NT2/D1 (cell line): ENCODE measurements around the gene CORO2A.

Source experiments
- SUZ12 ChIP-seq: IDR thresholded peaks from 2 replicates; pipeline ENCODE4 v1.6.1; 2011; ENCODE audit not compliant: insufficient read length, insufficient read depth; ENCODE audit errors: extremely low read depth
- YY1 ChIP-seq: IDR thresholded peaks from 2 replicates; pipeline ENCODE4 v1.6.1; 2011; ENCODE audit not compliant: insufficient read length, insufficient read depth
- ZNF274 ChIP-seq: IDR thresholded peaks from 2 replicates; pipeline ENCODE4 v1.6.1; 2011; ENCODE audit warnings: mild to moderate bottlenecking, low read depth, low read length

DNA sequence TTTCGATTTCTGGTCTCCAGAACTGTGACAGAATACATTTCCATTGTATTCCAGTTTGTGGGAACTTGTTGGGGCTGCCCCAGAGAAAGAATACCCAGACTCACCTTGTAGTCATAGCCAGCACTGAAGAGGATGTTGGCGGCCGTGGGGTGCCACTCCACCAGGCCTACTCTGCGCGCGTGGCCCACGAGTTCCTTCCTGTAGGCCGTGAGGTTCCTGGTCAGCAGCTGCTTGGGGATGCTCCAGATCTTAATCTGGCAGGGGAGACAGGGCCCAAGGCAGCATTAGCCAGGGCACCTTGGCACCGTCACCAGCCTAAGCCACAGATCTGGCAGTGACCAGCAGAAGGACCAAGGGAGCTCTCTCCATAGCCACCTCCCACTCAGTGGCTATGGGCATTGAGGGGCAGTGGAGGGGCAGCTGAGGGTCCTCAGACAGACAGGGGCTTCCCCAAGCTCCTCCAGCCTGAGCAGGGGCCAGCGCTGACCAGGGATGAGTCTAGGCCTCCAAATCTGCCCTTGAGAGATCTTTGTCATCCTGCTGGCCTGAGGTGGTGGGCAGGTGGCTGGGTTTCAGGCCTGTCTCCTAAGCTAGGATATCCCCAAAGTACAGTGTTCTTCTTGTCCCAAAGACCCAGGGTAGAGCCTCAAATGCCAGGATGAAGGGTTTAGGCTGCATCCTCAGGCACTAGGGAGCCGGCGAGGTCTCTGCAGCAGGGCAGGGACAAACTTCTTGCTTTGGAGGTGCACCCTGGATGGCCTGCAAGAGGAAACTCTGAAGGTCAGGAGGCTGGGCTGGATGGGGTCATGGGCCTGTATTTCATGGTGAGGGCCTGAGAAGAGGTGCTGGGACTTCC is 57.5 kb downstream of the CORO2A start:
- TF ChIP-seq ZNF274 (no peak), YY1 (no peak), SUZ12 (no peak)
